HG02970 (cell line): ENCODE data around the gene SGIP1.

Experiments
- ATAC-seq: cut with Tn5 transposase; IDR thresholded peaks from one replicate; pipeline ENCODE4 v1.9.1; 2021; ENCODE audit warnings: mild to moderate bottlenecking, moderate library complexity, moderate number of reproducible peaks; ENCODE audit not compliant: unreplicated experiment, low FRiP score

SGIP1 gene

GRCh38 chr1:66671455-66671854 is 137.5 kb downstream of the SGIP1 start:
- ATAC-seq = no peak

GRCh38 chr1:66676613-66677298 is 142.8 kb downstream of the SGIP1 start:
- no peak for ATAC-seq

GRCh38 chr1:66678146-66678545 is 144.2 kb downstream of the SGIP1 start:
- ATAC-seq = no peak

- ATAC-seq = no peak
Observed at GRCh38 chr1:66679140-66679539, 145.2 kb downstream of the SGIP1 start.

- no peak for ATAC-seq
Observed at GRCh38 chr1:66681686-66682085, 147.7 kb downstream of the SGIP1 start.

GRCh38 chr1:66682106-66682505 is 148.2 kb downstream of the SGIP1 start:
- ATAC-seq = no peak

GRCh38 chr1:66684353-66684752 is 150.4 kb downstream of the SGIP1 start:
- no peak for ATAC-seq

GRCh38 chr1:66685265-66685664 is 151.3 kb downstream of the SGIP1 start:
- ATAC-seq = no peak

GRCh38 chr1:66685670-66686069 is 151.7 kb downstream of the SGIP1 start:
- no peak for ATAC-seq

GRCh38 chr1:66686406-66686805 is 152.5 kb downstream of the SGIP1 start:
- ATAC-seq = no peak

- no peak for ATAC-seq
Observed at GRCh38 chr1:66687358-66687757, 153.4 kb downstream of the SGIP1 start.

GRCh38 chr1:66690666-66691381 is 156.9 kb downstream of the SGIP1 start:
- no peak for ATAC-seq

GRCh38 chr1:66692681-66693080 is 158.7 kb downstream of the SGIP1 start:
- ATAC-seq = no peak

- no peak for ATAC-seq
Observed at GRCh38 chr1:66693856-66694255, 159.9 kb downstream of the SGIP1 start.

- ATAC-seq = no peak
Observed at GRCh38 chr1:66695116-66695515, 161.2 kb downstream of the SGIP1 start.

- ATAC-seq = no peak
Observed at GRCh38 chr1:66696771-66697170, 162.8 kb downstream of the SGIP1 start.

- ATAC-seq = no peak
Observed at GRCh38 chr1:66699213-66699612, 165.3 kb downstream of the SGIP1 start.

GRCh38 chr1:66704177-66704875 is 170.4 kb downstream of the SGIP1 start:
- no peak for ATAC-seq

GRCh38 chr1:66705110-66705509 is 171.2 kb downstream of the SGIP1 start:
- ATAC-seq = no peak

- ATAC-seq = no peak
Observed at GRCh38 chr1:66711420-66711819, 177.5 kb downstream of the SGIP1 start.

- ATAC-seq = no peak
Observed at GRCh38 chr1:66712839-66713238, 178.9 kb downstream of the SGIP1 start.

- no peak for ATAC-seq
Observed at GRCh38 chr1:66723985-66724384, 190.0 kb downstream of the SGIP1 start.
